Uterus (tissue), 2 donors: ENCODE measurements around the gene CDC16.

Source experiments
- CTCF ChIP-seq, 4 experiments: fragments of 200-600 bp in 2 of 4; fragments of 450-650 bp in 2 of 4; sonication (generic) in 2 of 4; IDR thresholded peaks; one replicate each; pipeline ENCODE4 v1.5.1; 2016 to 2019; ENCODE audit warnings: antibody characterized with exemption in 4 of 4, mild to moderate bottlenecking in 2 of 4, moderate library complexity in 1 of 4
- POLR2A ChIP-seq, 2 donors: fragments of 450-650 bp; IDR thresholded peaks; one replicate each; pipeline ENCODE4 v1.6.1; 2016; ENCODE audit warnings: antibody characterized with exemption in 2 of 2, mild to moderate bottlenecking in 1 of 2, moderate library complexity in 1 of 2

- TF ChIP-seq CTCF (IDR thresholded peaks at IDR 0.05), result no peak
- TF ChIP-seq POLR2A (IDR thresholded peaks at IDR 0.05), result no peak
Observed at GRCh38 chr13:114227528-114227927, 7.2 kb upstream of the CDC16 start.
